Liver (tissue), 9 donors: ENCODE results near the gene ZNF140. TPM values are rescaled to one million over a fixed set of nuclear protein-coding genes. Genes with fewer than 3 reads are reported as not detected.
A peak's percentile ranks its signal among the peaks of the same experiment; 100 is the strongest.

Source experiments
- DNase-seq: peaks from one replicate; pipeline ENCODE4 v3.0.0-alpha.2; 2017; ENCODE audit warnings: low spot score
- H3K27ac ChIP-seq, 2 donors: one replicate each; pipeline ENCODE4 v1.7.0; 2013; ENCODE audit warnings: inconsistent platforms in 2 of 2, low read length in 2 of 2, control low read depth in 1 of 2, low read depth in 1 of 2, mild to moderate bottlenecking in 1 of 2
- H3K27me3 ChIP-seq, 4 donors: one replicate each; pipeline versions ENCODE4 v1.6.1 to v1.7.0; 2013; ENCODE audit warnings: low read length in 3 of 4, inconsistent platforms in 1 of 4, mild to moderate bottlenecking in 1 of 4, moderate library complexity in 1 of 4; ENCODE audit not compliant: control insufficient read depth in 4 of 4, insufficient read depth in 4 of 4
- H3K36me3 ChIP-seq, 4 donors: one replicate each; pipeline versions ENCODE4 v1.6.1 to v1.7.0; 2013; ENCODE audit warnings: low read length in 3 of 4, mild to moderate bottlenecking in 3 of 4, low read depth in 1 of 4, moderate library complexity in 1 of 4; ENCODE audit not compliant: control insufficient read depth in 4 of 4, insufficient read depth in 3 of 4
- H3K4me1 ChIP-seq, 4 donors: one replicate each; pipeline versions ENCODE4 v1.6.1 to v1.7.0; 2013; ENCODE audit warnings: low read length in 3 of 4, mild to moderate bottlenecking in 3 of 4, moderate library complexity in 1 of 4; ENCODE audit not compliant: control insufficient read depth in 4 of 4, insufficient read depth in 4 of 4
- H3K4me3 ChIP-seq, 3 donors: one replicate each; pipeline versions ENCODE4 v1.6.1 to v1.7.0; 2013; ENCODE audit warnings: low read length in 3 of 3, control low read depth in 1 of 3, low read depth in 1 of 3, mild to moderate bottlenecking in 1 of 3
- H3K9ac ChIP-seq, 2 donors: one replicate each; pipeline ENCODE4 v1.7.0; 2013; ENCODE audit warnings: low read length in 2 of 2, mild to moderate bottlenecking in 2 of 2, moderate library complexity in 2 of 2, control low read depth in 1 of 2, low read depth in 1 of 2
- H3K9me3 ChIP-seq, 4 donors: one replicate each; pipeline versions ENCODE4 v1.6.1 to v1.7.0; 2013; ENCODE audit warnings: low read length in 3 of 4; ENCODE audit not compliant: control insufficient read depth in 4 of 4
- ATF3 ChIP-seq: IDR thresholded peaks from 2 replicates; pipeline ENCODE4 v1.6.1; 2016; ENCODE audit warnings: antibody characterized with exemption
- CTCF ChIP-seq: fragments of 150-350 bp; IDR thresholded peaks from 2 replicates; pipeline ENCODE4 v1.5.1; 2017; ENCODE audit warnings: improper control_type of control experiment, low read depth, low read length; ENCODE audit not compliant: missing input control
- EGR1 ChIP-seq, 2 donors: IDR thresholded peaks; 2 replicates each; pipeline ENCODE4 v1.6.1; 2016 to 2018; ENCODE audit warnings: antibody characterized with exemption in 2 of 2, low read depth in 2 of 2
- FOXA1 ChIP-seq: IDR thresholded peaks from 2 replicates; pipeline ENCODE4 v1.6.1; 2016; ENCODE audit warnings: antibody characterized with exemption
- FOXA2 ChIP-seq: IDR thresholded peaks from 2 replicates; pipeline ENCODE4 v1.6.1; 2016; ENCODE audit warnings: antibody characterized with exemption
- GABPA ChIP-seq, 2 donors: IDR thresholded peaks in 1 of 2; conservative IDR thresholded peaks in 1 of 2; 2 replicates each; pipeline ENCODE4 v1.6.1; 2016; ENCODE audit warnings: antibody characterized with exemption in 2 of 2, mild to moderate bottlenecking in 1 of 2, moderate library complexity in 1 of 2
- HNF4A ChIP-seq, 2 donors: conservative IDR thresholded peaks; 2 replicates each; pipeline ENCODE4 v1.6.1; 2016; ENCODE audit warnings: antibody characterized with exemption in 2 of 2, mild to moderate bottlenecking in 2 of 2
- HNF4G ChIP-seq: IDR thresholded peaks from 2 replicates; pipeline ENCODE4 v1.6.1; 2016; ENCODE audit warnings: antibody characterized with exemption
- JUND ChIP-seq, 2 donors: IDR thresholded peaks; 2 replicates each; pipeline ENCODE4 v1.6.1; 2016; ENCODE audit warnings: antibody characterized with exemption in 2 of 2
- MAX ChIP-seq: IDR thresholded peaks from 2 replicates; pipeline ENCODE4 v1.6.1; 2016; ENCODE audit warnings: antibody characterized with exemption
- NR2F2 ChIP-seq: IDR thresholded peaks from 2 replicates; pipeline ENCODE4 v1.6.1; 2016; ENCODE audit warnings: antibody characterized with exemption
- RAD21 ChIP-seq, 2 donors: IDR thresholded peaks; 2 replicates each; pipeline ENCODE4 v1.6.1; 2016; ENCODE audit warnings: antibody characterized with exemption in 2 of 2, mild to moderate bottlenecking in 2 of 2
- REST ChIP-seq: IDR thresholded peaks from 2 replicates; pipeline ENCODE4 v1.6.1; 2016; ENCODE audit warnings: antibody characterized with exemption, mild to moderate bottlenecking
- RXRA ChIP-seq, 2 donors: IDR thresholded peaks; 2 replicates each; pipeline ENCODE4 v1.6.1; 2017 to 2018; ENCODE audit warnings: antibody characterized with exemption in 2 of 2, mild to moderate bottlenecking in 1 of 2
- SP1 ChIP-seq: IDR thresholded peaks from 2 replicates; pipeline ENCODE4 v1.6.1; 2018; ENCODE audit warnings: antibody characterized with exemption, mild to moderate bottlenecking
- TAF1 ChIP-seq: conservative IDR thresholded peaks from 2 replicates; pipeline ENCODE4 v1.6.1; 2016; ENCODE audit warnings: antibody characterized with exemption, mild to moderate bottlenecking
- YY1 ChIP-seq: IDR thresholded peaks from 2 replicates; pipeline ENCODE4 v1.6.1; 2016; ENCODE audit warnings: antibody characterized with exemption, mild to moderate bottlenecking
- ZBTB33 ChIP-seq: IDR thresholded peaks from 2 replicates; pipeline ENCODE4 v1.6.1; 2016; ENCODE audit warnings: antibody characterized with exemption
- WGBS: extraction: QIAGEN DNeasy Blood & Tissue Kit; methylation state at CpG from one replicate; pipeline ENCODE4 v1.1.7; 2013; 5-methylcytosine and 5-hydroxymethylcytosine counted together
- polyA plus RNA-seq, 2 donors: library from polyadenylated mRNA; stranded (reverse) in 1 of 2; unstranded in 1 of 2; fragments of 200-250 nt in 1 of 2; fragments of >200 nt in 1 of 2; fragmentation: Nextera tagmentation in 1 of 2; extraction: Ambion mirVana in 1 of 2; gene quantifications; one replicate each; pipeline versions ENCODE4 v1.2.1 to v1.2.3, GENCODE V29; 2013 to 2015
- total RNA-seq, 2 donors: library from RNA; depleted of rRNA; stranded (reverse); fragments of >200 nt; gene quantifications; one replicate each; pipeline ENCODE4 v1.2.3, GENCODE V29; 2014
- donor health status: healthy.
- donor health status: healthy.
- donor health status: healthy.
- donor health status: healthy.
- donor health status: healthy.

Gene ZNF140
- total RNA-seq, result 10 to 100 TPM; 10.0 to 12.4 TPM
- polyA plus RNA-seq, result 1 to 10 TPM; 5.2 to 6.3 TPM

DNA sequence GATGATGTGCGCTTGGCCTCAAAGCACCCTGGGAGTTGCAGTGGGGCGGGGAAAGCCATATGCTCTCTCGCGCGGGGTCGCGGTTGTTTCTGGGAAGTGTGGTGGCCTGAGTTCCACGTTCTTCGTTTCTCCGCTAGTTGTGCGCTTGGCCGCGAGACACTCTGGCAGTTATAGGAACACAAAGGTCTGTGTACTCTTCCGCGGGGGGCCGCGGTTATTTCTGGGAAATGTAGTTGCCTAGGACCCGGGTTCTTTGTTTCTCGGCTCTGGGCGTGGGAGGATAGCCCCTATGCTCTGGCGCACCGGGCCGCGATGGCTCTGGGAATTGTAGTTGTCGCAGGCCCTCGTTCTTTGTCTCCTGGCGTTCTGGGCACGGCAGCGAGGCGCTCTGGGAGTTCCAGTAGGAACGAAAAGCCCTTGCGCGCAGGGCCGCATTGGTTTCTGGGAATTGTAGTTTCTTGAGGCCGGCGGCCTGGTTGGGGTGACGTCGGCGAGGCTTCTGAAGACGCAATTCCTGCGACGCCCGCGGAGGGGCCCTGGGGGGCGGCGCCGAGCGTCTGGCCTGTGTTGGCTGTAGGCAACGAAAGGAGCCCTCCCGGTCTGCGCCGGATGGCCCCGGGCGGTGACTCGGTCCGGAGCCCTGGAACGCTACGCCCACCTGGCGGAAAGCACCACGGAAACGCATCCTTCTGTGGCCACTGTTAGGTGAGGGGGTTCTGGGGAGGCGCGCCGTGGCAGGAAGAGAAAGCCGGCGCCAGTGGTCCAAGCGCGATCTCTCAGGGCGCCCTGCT, at the start of gene ZNF140:
ZNF140 (plus strand) TSS at position 556 of the 791 bp plus-strand sequence. CDS start 398 bp downstream, outside the sequence.
- under 1% methylated on average over 69 of the region's 69 CpGs for whole genome bisulfite sequencing
- peak; percentile 92 for DNase-seq
- TF ChIP-seq FOXA2 (peak; percentile 7), HNF4A (conservative IDR thresholded peaks at IDR 0.05) (no peak), MAX (peak; percentile 94), RXRA (IDR thresholded peaks at IDR 0.05) (peak; percentile 36 to 87), ATF3 (peak; percentile 25), JUND (IDR thresholded peaks at IDR 0.05) (peak; percentile 17 to 59), GABPA (IDR thresholded peaks at IDR 0.05 in 1 of 2, conservative IDR thresholded peaks at IDR 0.05 in 1 of 2) (peak in 1 of 2 donors; percentile 85), RAD21 (IDR thresholded peaks at IDR 0.05) (peak in 1 of 2 donors; percentile 37), ZBTB33 (peak; percentile 97), FOXA1 (peak; percentile 35), EGR1 (IDR thresholded peaks at IDR 0.05; ENCODE audit: low read depth in 2 of 2) (peak; percentile 81 to 85), REST (peak; percentile 69), CTCF (peak; percentile 37), YY1 (peak; percentile 61), TAF1 (peak; percentile 90), SP1 (peak; percentile 57), HNF4G (peak; percentile 12), NR2F2 (peak; percentile 31)
- peaks cover 2 to 11% (median 7%) of the 10 kb centered on the region in 4 donors for H3K4me1 ChIP-seq
- H3K4me3 ChIP-seq, result peak within 1 kb of the TSS; percentile 88 to 95 (median 90)
- no peaks in the 10 kb centered on the region for H3K27me3 ChIP-seq
- H3K9ac ChIP-seq, result peak within 1 kb of the TSS; percentile 85 to 86
- H3K9me3 ChIP-seq, result peaks cover 38 to 61% (median 43%) of the 10 kb centered on the region in 4 donors
- peak within 1 kb of the TSS; percentile 99 to 100 for H3K27ac ChIP-seq
- peaks cover 12 to 35% (median 30%) of the 10 kb centered on the region in 4 donors for H3K36me3 ChIP-seq
